Central memory CD8-positive, alpha-beta T cell (primary cell): ENCODE measurements around the gene YEATS4.

Experiments
- ATAC-seq: fragments of 150-1000 bp; cut with Tn5 transposase; replicated peaks from 2 replicates; pipeline ENCODE4 v1.10.0; 2022; ENCODE audit warnings: mild to moderate bottlenecking, moderate FRiP score, moderate number of reproducible peaks; ENCODE audit not compliant: poor library complexity, severe bottlenecking; ENCODE audit errors: extremely low read depth
- DNase-seq, 2 donors: peaks; one replicate each; pipeline ENCODE4 v3.0.0; 2021; ENCODE audit warnings: low spot score in 2 of 2
- H3K27ac Mint-ChIP-seq: one replicate; pipeline ENCODE4 v1.8.0; 2022; ENCODE audit warnings: low read depth, mild to moderate bottlenecking, moderate library complexity, mixed read lengths
- H3K27me3 Mint-ChIP-seq: one replicate; pipeline ENCODE4 v1.8.0; 2022; ENCODE audit warnings: mixed read lengths
- H3K36me3 Mint-ChIP-seq: one replicate; pipeline ENCODE4 v1.8.0; 2022; ENCODE audit warnings: mild to moderate bottlenecking, moderate library complexity, mixed read lengths; ENCODE audit not compliant: insufficient read depth
- H3K4me1 Mint-ChIP-seq: one replicate; pipeline ENCODE4 v1.8.0; 2022; ENCODE audit warnings: mixed read lengths
- H3K4me3 Mint-ChIP-seq: one replicate; pipeline ENCODE4 v1.8.0; 2022; ENCODE audit warnings: mild to moderate bottlenecking, moderate library complexity, mixed read lengths
- H3K9me3 Mint-ChIP-seq: one replicate; pipeline ENCODE4 v1.8.0; 2022; ENCODE audit warnings: mixed read lengths

Gene YEATS4

GRCh38 chr12:69410571-69410970, 51.0 kb downstream of the YEATS4 start:
- no peaks in the 10 kb centered on the region for H3K4me1 Mint-ChIP-seq
- H3K36me3 Mint-ChIP-seq: peaks cover 3% of the 10 kb centered on the region
- H3K4me3 Mint-ChIP-seq: no peak overlapping the region
- H3K27me3 Mint-ChIP-seq: no peaks in the 10 kb centered on the region
- H3K27ac Mint-ChIP-seq: no peak overlapping the region
- DNase-seq (no peak), ATAC-seq (no peak)
- H3K9me3 Mint-ChIP-seq: no peaks in the 10 kb centered on the region

DNA sequence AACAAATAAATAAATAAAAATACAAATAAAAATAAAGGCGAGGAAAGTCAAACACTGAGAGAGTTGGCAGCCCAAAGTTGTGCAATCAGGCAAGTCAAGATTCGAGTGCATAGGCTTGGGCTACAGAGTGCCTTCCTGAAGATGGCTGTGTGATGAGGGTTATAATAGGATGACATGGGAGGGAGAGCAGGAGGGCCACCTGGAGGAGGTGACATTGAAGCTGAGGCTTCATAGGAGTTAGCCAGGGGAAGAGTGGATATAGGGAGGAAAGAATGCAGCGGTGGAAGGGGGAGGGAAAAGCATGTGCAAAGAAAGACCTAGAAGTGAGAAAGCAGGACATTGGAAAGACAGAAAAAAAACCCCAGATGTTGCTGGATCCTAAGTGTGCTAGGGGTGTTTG, 53.1 kb downstream of the YEATS4 start:
- DNase-seq: no peak
- H3K27ac Mint-ChIP-seq: peak overlapping the region; percentile 29
- ATAC-seq: no peak
- peaks cover 3% of the 10 kb centered on the region for H3K36me3 Mint-ChIP-seq
- no peak overlapping the region for H3K4me3 Mint-ChIP-seq
- no peaks in the 10 kb centered on the region for H3K4me1 Mint-ChIP-seq
- H3K9me3 Mint-ChIP-seq: no peaks in the 10 kb centered on the region
- H3K27me3 Mint-ChIP-seq: no peaks in the 10 kb centered on the region

DNA sequence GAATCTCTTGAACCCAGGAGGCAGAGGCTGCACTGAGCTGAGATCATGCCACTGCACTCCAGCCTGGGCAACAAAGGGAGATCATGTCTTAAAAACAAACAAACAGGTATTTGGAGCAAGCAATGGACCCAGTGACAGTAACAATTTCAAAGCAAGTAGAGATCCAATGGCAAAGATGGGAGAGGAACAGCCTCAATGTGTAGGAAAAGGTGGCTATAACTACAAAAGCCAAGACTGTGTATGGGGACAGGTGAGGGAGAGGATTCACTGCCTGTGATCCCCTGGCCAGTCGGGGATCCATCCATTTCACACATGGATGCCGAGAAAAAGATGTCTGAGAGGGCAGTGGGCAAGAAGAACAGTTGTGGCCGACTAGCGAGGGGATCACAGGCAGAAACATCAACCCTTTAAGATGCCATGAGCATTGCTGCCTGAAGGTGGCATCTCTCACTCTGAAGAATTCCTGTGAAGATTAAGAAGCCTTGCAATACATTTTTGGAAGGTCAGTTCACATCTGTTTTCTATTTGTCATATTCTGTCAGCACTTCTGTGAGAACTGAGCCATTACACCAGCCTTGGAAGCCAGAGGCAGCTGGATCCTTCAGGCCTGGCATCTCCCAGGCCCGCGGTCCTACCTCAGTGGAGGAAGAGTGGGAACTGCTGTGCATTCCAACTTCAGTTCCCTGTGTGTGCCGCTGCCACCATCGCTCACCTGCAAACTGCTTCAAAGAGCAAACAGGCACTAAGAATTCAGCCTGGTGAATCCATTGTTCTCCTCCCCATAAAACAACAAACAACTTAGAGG, 56.1 kb downstream of the YEATS4 start:
- DNase-seq: no peak
- Mint-ChIP-seq H3K27me3 (no peaks in the 10 kb centered on the region), H3K27ac (no peak overlapping the region), H3K4me3 (no peak overlapping the region), H3K4me1 (no peaks in the 10 kb centered on the region), H3K9me3 (no peaks in the 10 kb centered on the region), H3K36me3 (no peaks in the 10 kb centered on the region)
- ATAC-seq: no peak

DNA sequence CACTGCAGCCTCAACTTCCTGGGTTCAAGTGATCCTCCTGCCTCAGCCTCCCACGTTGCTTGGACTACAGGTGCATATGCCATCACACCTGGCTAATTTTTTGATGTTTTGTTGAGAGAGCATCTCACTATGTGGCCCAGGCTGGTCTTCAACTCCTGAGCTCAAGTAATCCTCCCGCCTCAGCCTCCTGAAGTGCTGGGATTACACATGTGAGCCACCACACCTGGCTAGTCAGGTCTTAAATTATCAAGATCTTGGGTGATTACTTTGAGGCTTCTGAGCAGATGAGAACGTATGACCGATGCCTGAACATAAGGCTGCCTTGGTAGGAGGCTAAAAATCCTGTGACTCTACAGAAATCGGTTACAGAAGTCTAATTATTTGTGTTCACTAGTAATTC, 57.7 kb downstream of the YEATS4 start:
- H3K4me3 Mint-ChIP-seq: no peak overlapping the region
- no peaks in the 10 kb centered on the region for H3K36me3 Mint-ChIP-seq
- no peaks in the 10 kb centered on the region for H3K4me1 Mint-ChIP-seq
- no peaks in the 10 kb centered on the region for H3K27me3 Mint-ChIP-seq
- no peak overlapping the region for H3K27ac Mint-ChIP-seq
- no peak for DNase-seq
- no peaks in the 10 kb centered on the region for H3K9me3 Mint-ChIP-seq
- ATAC-seq: no peak

DNA sequence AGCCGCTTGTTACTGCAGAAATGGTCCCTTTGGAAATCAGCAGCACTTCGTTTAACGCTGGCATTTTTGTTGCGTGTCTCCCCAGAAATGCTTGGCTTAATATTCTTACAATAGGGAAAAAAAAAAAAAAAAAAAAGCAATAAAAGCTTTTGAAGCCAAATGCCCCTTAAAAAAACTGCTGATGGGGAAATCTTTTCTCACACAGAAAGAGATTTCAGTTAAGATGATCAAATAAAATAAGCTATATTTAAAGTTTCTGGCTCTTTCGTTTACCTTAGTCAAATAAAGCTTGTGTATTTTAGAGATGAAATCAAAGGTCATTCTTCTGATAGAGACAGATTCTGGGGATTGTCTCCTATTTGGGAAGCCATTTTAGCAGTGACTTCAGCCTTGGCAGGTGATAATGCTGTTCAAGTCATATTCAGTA, 58.2 kb downstream of the YEATS4 start:
- no peaks in the 10 kb centered on the region for H3K27me3 Mint-ChIP-seq
- H3K27ac Mint-ChIP-seq: no peak overlapping the region
- H3K4me3 Mint-ChIP-seq: no peak overlapping the region
- H3K9me3 Mint-ChIP-seq: no peaks in the 10 kb centered on the region
- DNase-seq: no peak
- no peak for ATAC-seq
- no peaks in the 10 kb centered on the region for H3K4me1 Mint-ChIP-seq
- no peaks in the 10 kb centered on the region for H3K36me3 Mint-ChIP-seq

DNA sequence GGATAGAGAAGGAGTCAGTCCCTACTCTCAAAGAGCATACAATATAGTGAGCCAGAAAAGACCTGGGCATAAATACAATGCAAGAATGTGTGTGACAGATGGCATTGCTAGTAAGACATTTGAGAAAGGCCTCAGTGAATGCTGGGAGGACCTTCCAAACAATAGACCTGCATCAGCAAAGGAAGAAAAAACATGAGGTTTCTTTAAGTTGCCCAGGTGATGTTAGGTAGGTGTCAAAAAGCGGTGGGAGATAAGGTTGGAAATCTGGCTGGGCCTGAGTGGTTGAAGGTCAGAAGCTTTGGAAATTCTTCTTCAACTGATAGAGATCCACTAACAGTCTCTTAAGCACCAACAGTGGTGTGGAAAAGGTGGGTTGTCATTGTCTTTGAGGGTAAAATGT, 60.2 kb downstream of the YEATS4 start:
- Mint-ChIP-seq H3K4me1 (no peaks in the 10 kb centered on the region), H3K36me3 (no peaks in the 10 kb centered on the region), H3K27me3 (no peaks in the 10 kb centered on the region), H3K4me3 (no peak overlapping the region), H3K27ac (no peak overlapping the region), H3K9me3 (no peaks in the 10 kb centered on the region)
- ATAC-seq (no peak), DNase-seq (no peak)

DNA sequence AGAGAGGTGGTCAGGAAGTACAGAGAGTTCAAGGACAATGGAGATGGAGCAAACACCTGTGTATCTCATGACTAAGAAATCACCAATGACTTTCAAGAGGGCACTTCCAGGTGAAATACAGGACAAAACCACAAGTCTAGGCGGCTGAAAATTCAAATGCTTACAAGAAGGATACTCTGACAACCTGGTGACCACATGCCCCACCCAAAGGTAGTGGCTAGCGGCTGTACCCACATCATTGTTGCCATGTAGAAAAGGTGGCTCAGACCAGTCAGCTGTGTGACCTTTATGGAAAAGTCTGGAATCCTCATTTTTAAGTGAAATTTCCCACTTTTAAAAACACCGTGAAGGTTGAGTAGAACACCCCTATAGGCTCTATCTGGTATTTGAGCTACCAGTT, 62.0 kb downstream of the YEATS4 start:
- no peak for ATAC-seq

DNA sequence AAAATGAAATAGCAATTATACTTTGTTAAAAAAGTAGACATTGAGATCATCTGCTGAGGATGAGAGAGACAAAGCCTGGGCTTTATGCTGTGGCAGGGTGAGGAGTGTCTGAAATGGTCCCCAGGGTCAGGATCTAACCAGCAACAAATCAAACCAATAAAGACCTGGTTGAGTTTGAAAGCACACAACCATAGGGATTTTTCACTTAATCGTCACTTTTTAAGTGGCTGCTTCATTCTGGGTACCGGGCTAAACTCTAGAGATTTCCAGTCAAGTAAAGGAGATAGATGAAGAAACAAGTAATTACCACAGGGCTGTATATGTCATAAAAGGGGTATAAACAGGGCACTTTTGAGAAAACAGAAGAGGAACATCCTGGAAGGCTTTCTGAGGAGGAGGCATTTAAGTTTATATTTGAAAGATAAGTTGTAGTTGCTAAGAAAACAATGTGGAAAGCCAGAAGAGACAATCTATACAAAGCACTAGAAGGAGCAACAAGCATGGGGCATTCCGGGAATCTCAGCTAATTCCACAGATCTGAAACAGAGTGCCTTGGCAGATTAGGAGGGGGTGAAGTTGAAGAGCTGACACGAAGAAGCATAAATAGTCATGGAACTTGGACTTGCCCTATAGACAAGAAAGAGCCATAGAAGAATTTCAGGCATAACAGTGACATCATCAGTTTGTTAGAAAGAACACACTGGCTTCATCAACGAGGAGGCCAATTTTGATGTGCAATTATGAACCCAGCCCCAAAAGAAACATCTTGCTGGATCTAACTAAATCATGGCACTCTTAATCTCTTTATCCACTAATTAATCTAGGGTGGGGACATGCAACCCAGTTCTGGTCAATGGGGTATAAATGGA, 63.7 kb downstream of the YEATS4 start:
- Mint-ChIP-seq H3K36me3 (no peaks in the 10 kb centered on the region), H3K27me3 (no peaks in the 10 kb centered on the region), H3K4me3 (no peak overlapping the region), H3K27ac (no peak overlapping the region), H3K4me1 (no peaks in the 10 kb centered on the region), H3K9me3 (no peaks in the 10 kb centered on the region)
- no peak for ATAC-seq
- no peak for DNase-seq

More for the DNA sequence above, 62.0 kb downstream of the YEATS4 start:
- no peaks in the 10 kb centered on the region for H3K27me3 Mint-ChIP-seq
- no peak overlapping the region for H3K4me3 Mint-ChIP-seq
- no peak for DNase-seq
- H3K4me1 Mint-ChIP-seq: no peaks in the 10 kb centered on the region
- no peaks in the 10 kb centered on the region for H3K9me3 Mint-ChIP-seq
- H3K36me3 Mint-ChIP-seq: no peaks in the 10 kb centered on the region
- H3K27ac Mint-ChIP-seq: no peak overlapping the region

DNA sequence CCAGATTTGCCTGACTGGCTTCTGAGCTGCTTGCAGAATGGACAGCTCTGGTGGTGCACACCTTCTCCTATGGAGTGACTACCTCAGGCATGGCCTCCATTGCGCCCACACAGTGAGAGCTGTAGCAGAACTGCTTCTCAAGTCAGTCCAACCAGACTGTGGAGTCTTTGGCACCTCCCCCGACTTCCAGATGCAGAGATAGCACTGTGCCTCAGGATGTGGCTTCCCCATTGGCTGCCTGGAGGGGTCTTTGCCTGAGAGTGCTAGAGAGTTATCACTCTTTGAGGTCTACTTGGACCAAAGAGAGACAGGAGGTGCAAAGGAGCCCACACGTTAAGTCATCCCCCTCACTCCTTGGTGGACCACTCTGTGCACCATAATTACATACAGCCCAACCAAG, 65.9 kb downstream of the YEATS4 start:
- H3K9me3 Mint-ChIP-seq: no peaks in the 10 kb centered on the region
- no peaks in the 10 kb centered on the region for H3K4me1 Mint-ChIP-seq
- H3K27ac Mint-ChIP-seq: no peak overlapping the region
- no peak for ATAC-seq
- DNase-seq: no peak
- H3K27me3 Mint-ChIP-seq: no peaks in the 10 kb centered on the region
- H3K36me3 Mint-ChIP-seq: no peaks in the 10 kb centered on the region
- H3K4me3 Mint-ChIP-seq: no peak overlapping the region

GRCh38 chr12:69428351-69429073, 69.0 kb downstream of the YEATS4 start:
- ATAC-seq: no peak
- no peak overlapping the region for H3K4me3 Mint-ChIP-seq
- no peaks in the 10 kb centered on the region for H3K9me3 Mint-ChIP-seq
- H3K27ac Mint-ChIP-seq: peak overlapping the region; percentile 2
- DNase-seq: no peak
- H3K4me1 Mint-ChIP-seq: no peaks in the 10 kb centered on the region
- no peaks in the 10 kb centered on the region for H3K36me3 Mint-ChIP-seq
- H3K27me3 Mint-ChIP-seq: no peaks in the 10 kb centered on the region

GRCh38 chr12:69430942-69431590, 71.5 kb downstream of the YEATS4 start:
- Mint-ChIP-seq H3K9me3 (no peaks in the 10 kb centered on the region), H3K27ac (no peak overlapping the region), H3K27me3 (no peaks in the 10 kb centered on the region), H3K4me3 (no peak overlapping the region), H3K36me3 (peaks cover 2% of the 10 kb centered on the region), H3K4me1 (no peaks in the 10 kb centered on the region)
- ATAC-seq: no peak
- DNase-seq: no peak

- ATAC-seq: no peak
- H3K9me3 Mint-ChIP-seq: no peaks in the 10 kb centered on the region
- no peak overlapping the region for H3K27ac Mint-ChIP-seq
- DNase-seq: no peak
- H3K36me3 Mint-ChIP-seq: peaks cover 2% of the 10 kb centered on the region
- no peaks in the 10 kb centered on the region for H3K27me3 Mint-ChIP-seq
- no peak overlapping the region for H3K4me3 Mint-ChIP-seq
- H3K4me1 Mint-ChIP-seq: no peaks in the 10 kb centered on the region
Observed at GRCh38 chr12:69431591-69432222, 72.2 kb downstream of the YEATS4 start.
